DND-41 (cell line): ENCODE results near the gene EPHA1.

ENCODE experiments used
- ATAC-seq: fragments of 200-7000 bp; cut with Tn5 transposase; 3 replicates; pipeline ENCODE4 v1.9.1; 2021; ENCODE audit warnings: low read depth; ENCODE audit not compliant: insufficient read depth
- DNase-seq: peaks from one replicate; pipeline ENCODE4 v3.0.0-alpha.2; 2020
- H2AFZ ChIP-seq: 2 replicates; pipeline ENCODE4 v1.6.0; 2012; ENCODE audit warnings: low read depth, low read length
- H3K27ac ChIP-seq: 2 replicates; pipeline ENCODE4 v1.5.1; 2012; ENCODE audit warnings: low read length, inconsistent platforms
- H3K27me3 ChIP-seq: fragments of 200-600 bp; sonication (generic); 2 replicates; pipeline ENCODE4 v1.6.0; 2012; ENCODE audit warnings: low read length, mild to moderate bottlenecking, inconsistent platforms; ENCODE audit not compliant: insufficient read depth, poor library complexity
- H3K36me3 ChIP-seq: 2 replicates; pipeline ENCODE4 v1.5.1; 2012; ENCODE audit warnings: low read length, inconsistent platforms; ENCODE audit not compliant: insufficient read depth
- H3K4me1 ChIP-seq: 2 replicates; pipeline ENCODE4 v1.5.1; 2012; ENCODE audit warnings: mild to moderate bottlenecking, low read length; ENCODE audit not compliant: insufficient read depth
- H3K4me2 ChIP-seq: 2 replicates; pipeline ENCODE4 v1.6.0; 2012; ENCODE audit warnings: mild to moderate bottlenecking, moderate library complexity, low read length, inconsistent platforms; ENCODE audit not compliant: insufficient read depth
- H3K4me3 ChIP-seq, 2 experiments: fragments of 200-600 bp in 1 of 2; shearing (Covaris generic) in 1 of 2; 2 replicates each; pipeline ENCODE4 v1.5.1; 2012 to 2016; ENCODE audit warnings: inconsistent platforms in 2 of 2, low read length in 2 of 2, mild to moderate bottlenecking in 2 of 2, low read depth in 1 of 2, moderate library complexity in 1 of 2
- H3K79me2 ChIP-seq: 2 replicates; pipeline ENCODE4 v1.6.0; 2012; ENCODE audit warnings: low read length, inconsistent platforms; ENCODE audit not compliant: insufficient read depth
- H3K9ac ChIP-seq: 2 replicates; pipeline ENCODE4 v1.6.0; 2012; ENCODE audit warnings: low read depth, mild to moderate bottlenecking, inconsistent platforms, low read length, moderate library complexity
- H3K9me3 ChIP-seq: 2 replicates; pipeline ENCODE4 v1.5.1; 2012; ENCODE audit warnings: low read length, moderate library complexity, mild to moderate bottlenecking, inconsistent platforms; ENCODE audit not compliant: insufficient read depth, severe bottlenecking
- H4K20me1 ChIP-seq: 2 replicates; pipeline ENCODE4 v1.6.0; 2012; ENCODE audit warnings: low read length; ENCODE audit not compliant: insufficient read depth
- EZH2 ChIP-seq: IDR thresholded peaks from 3 replicates; pipeline ENCODE4 v1.6.1; 2012; ENCODE audit warnings: borderline replicate concordance, low read depth, mild to moderate bottlenecking, moderate library complexity, low read length, inconsistent platforms; ENCODE audit not compliant: severe bottlenecking
- TF ChIP-seq, protein P1 (sequence below): IDR thresholded peaks from 2 replicates; pipeline ENCODE4 v1.5.1; 2012; ENCODE audit warnings: borderline replicate concordance, low read length, moderate library complexity, mild to moderate bottlenecking; ENCODE audit not compliant: poor library complexity, severe bottlenecking; ENCODE audit errors: extremely low read depth

EPHA1 gene

DNA sequence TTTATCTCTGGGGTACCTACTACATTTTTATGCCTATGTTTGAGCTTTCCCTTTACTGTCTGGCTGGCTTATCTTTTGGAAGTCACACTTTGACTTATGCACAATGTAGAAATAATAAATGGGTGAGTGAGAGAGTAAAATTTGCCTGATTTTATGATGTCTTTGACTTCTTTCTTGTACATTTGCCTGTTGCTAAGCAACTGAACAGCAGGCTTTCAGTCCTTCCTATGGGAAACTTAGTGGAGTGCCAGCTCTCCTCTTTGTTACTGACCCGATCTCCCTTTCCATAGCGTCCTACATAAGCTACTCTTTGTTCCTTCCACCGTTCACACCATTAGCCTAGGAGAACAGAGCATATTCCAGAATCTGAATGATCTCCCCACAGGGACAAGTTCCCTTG, 38.8 kb upstream of the EPHA1 start:
- Histone ChIP-seq H3K27ac (no peak overlapping the region), H3K4me2 (no peak overlapping the region), H4K20me1 (no peaks in the 10 kb centered on the region), H3K36me3 (no peaks in the 10 kb centered on the region), H2AFZ (no peak overlapping the region), H3K79me2 (no peaks in the 10 kb centered on the region), H3K4me3 (no peak overlapping the region), H3K4me1 (no peaks in the 10 kb centered on the region), H3K9ac (no peak overlapping the region), H3K27me3 (peaks cover 14% of the 10 kb centered on the region), H3K9me3 (no peaks in the 10 kb centered on the region)
- DNase-seq (no peak), ATAC-seq (no peak)
- TF ChIP-seq EZH2: no peak
- TF ChIP-seq, protein P1, sequence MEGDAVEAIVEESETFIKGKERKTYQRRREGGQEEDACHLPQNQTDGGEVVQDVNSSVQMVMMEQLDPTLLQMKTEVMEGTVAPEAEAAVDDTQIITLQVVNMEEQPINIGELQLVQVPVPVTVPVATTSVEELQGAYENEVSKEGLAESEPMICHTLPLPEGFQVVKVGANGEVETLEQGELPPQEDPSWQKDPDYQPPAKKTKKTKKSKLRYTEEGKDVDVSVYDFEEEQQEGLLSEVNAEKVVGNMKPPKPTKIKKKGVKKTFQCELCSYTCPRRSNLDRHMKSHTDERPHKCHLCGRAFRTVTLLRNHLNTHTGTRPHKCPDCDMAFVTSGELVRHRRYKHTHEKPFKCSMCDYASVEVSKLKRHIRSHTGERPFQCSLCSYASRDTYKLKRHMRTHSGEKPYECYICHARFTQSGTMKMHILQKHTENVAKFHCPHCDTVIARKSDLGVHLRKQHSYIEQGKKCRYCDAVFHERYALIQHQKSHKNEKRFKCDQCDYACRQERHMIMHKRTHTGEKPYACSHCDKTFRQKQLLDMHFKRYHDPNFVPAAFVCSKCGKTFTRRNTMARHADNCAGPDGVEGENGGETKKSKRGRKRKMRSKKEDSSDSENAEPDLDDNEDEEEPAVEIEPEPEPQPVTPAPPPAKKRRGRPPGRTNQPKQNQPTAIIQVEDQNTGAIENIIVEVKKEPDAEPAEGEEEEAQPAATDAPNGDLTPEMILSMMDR: no peak

DNA sequence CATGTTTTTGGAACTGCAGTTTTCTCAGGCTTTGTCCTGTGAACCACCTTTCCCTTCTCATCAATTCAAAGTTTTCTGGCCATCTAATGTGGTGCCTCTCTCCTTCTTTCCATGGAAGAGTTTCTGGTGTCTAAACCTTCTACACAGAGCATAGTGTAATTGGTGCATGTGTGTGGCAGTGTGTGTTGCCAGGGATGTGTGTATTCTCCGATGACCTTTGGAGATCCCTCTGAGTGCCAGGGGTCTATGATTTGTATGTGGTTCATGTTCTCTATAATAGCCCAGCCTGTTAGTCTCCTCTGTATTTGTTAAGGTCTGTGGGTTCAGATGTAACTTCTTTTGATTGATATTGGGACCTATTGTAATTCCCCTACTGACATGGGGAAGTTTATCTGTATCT, 36.1 kb upstream of the EPHA1 start:
- no peaks in the 10 kb centered on the region for H3K4me1 ChIP-seq
- TF ChIP-seq EZH2: no peak
- TF ChIP-seq, protein P1: no peak
- H3K4me3 ChIP-seq: no peak overlapping the region
- no peaks in the 10 kb centered on the region for H3K9me3 ChIP-seq
- H3K27ac ChIP-seq: no peak overlapping the region
- peaks cover 7% of the 10 kb centered on the region for H3K27me3 ChIP-seq
- H3K4me2 ChIP-seq: no peak overlapping the region
- ATAC-seq (no peak), DNase-seq (no peak)
- no peaks in the 10 kb centered on the region for H3K36me3 ChIP-seq
- H3K9ac ChIP-seq: no peak overlapping the region
- no peak overlapping the region for H2AFZ ChIP-seq
- no peaks in the 10 kb centered on the region for H4K20me1 ChIP-seq
- H3K79me2 ChIP-seq: no peaks in the 10 kb centered on the region

DNA sequence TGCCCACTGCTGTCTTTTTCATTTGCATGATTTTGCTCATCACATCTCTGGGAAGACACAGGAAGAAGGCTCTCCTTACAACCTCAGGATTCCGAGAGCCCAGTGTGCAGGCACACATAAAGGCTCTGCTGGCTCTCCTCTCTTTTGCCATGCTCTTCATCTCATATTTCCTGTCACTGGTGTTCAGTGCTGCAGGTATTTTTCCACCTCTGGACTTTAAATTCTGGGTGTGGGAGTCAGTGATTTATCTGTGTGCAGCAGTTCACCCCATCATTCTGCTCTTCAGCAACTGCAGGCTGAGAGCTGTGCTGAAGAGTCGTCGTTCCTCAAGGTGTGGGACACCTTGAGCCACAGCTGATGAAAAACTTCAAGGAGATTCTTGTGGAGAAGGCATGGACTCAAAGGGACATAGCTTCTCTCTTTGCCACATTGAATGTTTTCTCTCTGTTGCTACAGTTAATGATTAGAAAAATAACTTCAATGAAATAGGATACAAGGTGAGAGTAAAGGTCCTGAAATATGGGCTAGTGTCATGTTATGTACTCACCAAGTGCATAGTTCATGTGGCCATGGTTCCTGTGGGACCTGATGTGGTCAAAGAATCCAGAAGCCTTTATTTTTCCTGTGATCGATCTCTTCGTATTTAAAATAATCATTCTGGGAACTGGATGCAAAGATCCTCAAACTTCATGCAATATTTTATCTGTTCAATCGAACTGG, 35.6 kb upstream of the EPHA1 start:
- Histone ChIP-seq H2AFZ (no peak overlapping the region), H3K79me2 (no peaks in the 10 kb centered on the region), H3K9me3 (no peaks in the 10 kb centered on the region), H4K20me1 (no peaks in the 10 kb centered on the region), H3K4me2 (no peak overlapping the region), H3K27me3 (peaks cover 7% of the 10 kb centered on the region), H3K36me3 (no peaks in the 10 kb centered on the region), H3K27ac (no peak overlapping the region), H3K4me1 (no peaks in the 10 kb centered on the region), H3K4me3 (no peak overlapping the region), H3K9ac (no peak overlapping the region)
- DNase-seq (no peak), ATAC-seq (no peak)
- TF ChIP-seq, protein P1: no peak
- TF ChIP-seq EZH2: no peak

DNA sequence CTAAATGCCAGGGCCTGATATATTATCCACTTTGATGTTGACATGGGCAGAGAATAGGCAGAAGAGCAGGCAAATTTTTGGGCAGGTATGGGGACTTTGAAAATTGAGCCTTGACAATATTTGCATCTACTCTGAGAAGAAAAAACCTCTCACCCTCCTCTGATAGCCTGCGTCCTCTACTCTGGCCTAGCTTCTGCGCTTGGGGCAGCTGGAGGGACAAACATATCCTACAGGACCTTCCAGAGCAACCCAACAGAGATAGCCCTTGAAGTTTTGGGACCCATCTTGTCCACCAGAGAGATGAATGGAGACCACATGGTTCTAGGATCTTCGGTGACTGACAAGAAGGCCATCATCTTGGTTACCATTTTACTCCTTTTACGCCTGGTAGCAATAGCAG, 34.5 kb upstream of the EPHA1 start, which contains the start of gene TAS2R60:
Gene TAS2R60, plus strand, starts transcription at position 301 of the 400 bp plus-strand sequence. Its CDS starts 0 bp downstream, at position 301.
- no peak within 1 kb of the TSS for H2AFZ ChIP-seq
- no peaks in the 10 kb centered on the region for H3K79me2 ChIP-seq
- ATAC-seq: no peak
- H3K4me1 ChIP-seq: no peaks in the 10 kb centered on the region
- H3K4me2 ChIP-seq: no peak within 1 kb of the TSS
- H3K9me3 ChIP-seq: no peaks in the 10 kb centered on the region
- no peak within 1 kb of the TSS for H3K4me3 ChIP-seq
- peaks cover 7% of the 10 kb centered on the region for H3K27me3 ChIP-seq
- H3K9ac ChIP-seq: no peak within 1 kb of the TSS
- DNase-seq: no peak
- no peaks in the 10 kb centered on the region for H3K36me3 ChIP-seq
- H4K20me1 ChIP-seq: no peaks in the 10 kb centered on the region
- TF ChIP-seq, protein P1: no peak
- TF ChIP-seq EZH2: no peak
- H3K27ac ChIP-seq: no peak within 1 kb of the TSS
